Left lung (tissue), 10 donors: ENCODE data around the gene KLRF2. TPM values are rescaled to one million over a fixed set of nuclear protein-coding genes. Genes with fewer than 3 reads are reported as not detected.

ENCODE experiments used
- ATAC-seq: fragments of 200-7000 bp; cut with Tn5 transposase; one replicate; pipeline ENCODE4 v1.9.1; 2020; ENCODE audit warnings: moderate library complexity
- DNase-seq, 4 donors: peaks; one replicate each; pipeline ENCODE4 v3.0.0-alpha.2; 2013 to 2020
- H3K27ac ChIP-seq, 2 donors: fragments of 200-600 bp; sonication (generic) in 1 of 2; one replicate each; pipeline versions ENCODE4 v1.5.0 to v1.8.0; 2020 to 2021
- H3K27me3 ChIP-seq, 2 donors: fragments of 200-600 bp; sonication (generic) in 1 of 2; one replicate each; pipeline versions ENCODE4 v1.5.0 to v1.8.0; 2020 to 2021
- H3K36me3 ChIP-seq, 2 donors: fragments of 200-600 bp; sonication (generic) in 1 of 2; one replicate each; pipeline versions ENCODE4 v1.5.0 to v1.8.0; 2020 to 2021
- H3K4me1 ChIP-seq, 2 donors: fragments of 200-600 bp; one replicate each; pipeline ENCODE4 v1.8.0; 2021
- H3K4me3 ChIP-seq, 2 donors: fragments of 200-600 bp; sonication (generic) in 1 of 2; one replicate each; pipeline versions ENCODE4 v1.5.0 to v1.8.0; 2020 to 2021; ENCODE audit warnings: mild to moderate bottlenecking in 1 of 2
- H3K9me3 ChIP-seq, 2 donors: fragments of 200-600 bp; sonication (generic) in 1 of 2; one replicate each; pipeline versions ENCODE4 v1.5.0 to v1.8.0; 2020 to 2021
- CTCF ChIP-seq, 2 donors: fragments of 200-600 bp; sonication (generic) in 1 of 2; IDR thresholded peaks; one replicate each; pipeline versions ENCODE4 v1.5.0 to v1.8.0; 2021; ENCODE audit warnings: antibody characterized with exemption in 2 of 2
- intact Hi-C, 2 donors: fragments of 100-400 bp; cut with DNase I; formaldehyde crosslinking; loops; one replicate each; pipeline versions ENCODE4 v1.11.2 to v1.14.2; 2022
- polyA plus RNA-seq, 6 donors: library from polyadenylated mRNA; unstranded; fragments of 120-200 nt; gene quantifications; one replicate each; pipeline ENCODE4 v1.2.1, GENCODE V29; 2013; ENCODE audit not compliant: insufficient read length in 6 of 6
- total RNA-seq, 2 donors: library from RNA; stranded (reverse); fragmentation: NEBNext Ultra II Directional; extraction: Animal tissue kit (Norgen Biotek cat#: 25700); gene quantifications; one replicate each; pipeline ENCODE4 v1.2.1, GENCODE V29; 2021
- donor health status: DM: no; HTN: yes; CAD: no.
- donor health status: DM: no; HTN: no; CAD: no.

Gene KLRF2
- total and polyA plus RNA-seq, 8 donors = not detected

- no peaks in the 10 kb centered on the region for H3K27me3 ChIP-seq
- ATAC-seq (no peak), DNase-seq (no peak)
- no peak overlapping the region for H3K4me3 ChIP-seq
- H3K4me1 ChIP-seq = no peaks in the 10 kb centered on the region
- H3K27ac ChIP-seq = no peak overlapping the region
- no peaks in the 10 kb centered on the region for H3K9me3 ChIP-seq
- no peak for TF ChIP-seq CTCF (IDR thresholded peaks at IDR 0.05)
- intact Hi-C loops = no loop called here
- H3K36me3 ChIP-seq = no peaks in the 10 kb centered on the region
Measured at GRCh38 chr12:9883175-9883574, 1.9 kb downstream of the KLRF2 start.

- intact Hi-C loops = no loop called here
- Histone ChIP-seq H3K4me1 (no peaks in the 10 kb centered on the region), H3K4me3 (no peak overlapping the region), H3K27me3 (no peaks in the 10 kb centered on the region), H3K9me3 (no peaks in the 10 kb centered on the region), H3K36me3 (no peaks in the 10 kb centered on the region), H3K27ac (no peak overlapping the region)
- DNase-seq = no peak
- TF ChIP-seq CTCF (IDR thresholded peaks at IDR 0.05) = no peak
- no peak for ATAC-seq
Measured at GRCh38 chr12:9888665-9889273, 7.5 kb downstream of the KLRF2 start.

GRCh38 chr12:9895215-9895971 lies 14.1 kb downstream of the KLRF2 start:
- Histone ChIP-seq H3K4me1 (no peaks in the 10 kb centered on the region), H3K27ac (no peak overlapping the region), H3K4me3 (no peak overlapping the region), H3K9me3 (no peaks in the 10 kb centered on the region), H3K27me3 (no peaks in the 10 kb centered on the region), H3K36me3 (no peaks in the 10 kb centered on the region)
- intact Hi-C loops = no loop called here
- no peak for TF ChIP-seq CTCF (IDR thresholded peaks at IDR 0.05)
- no peak for ATAC-seq
- DNase-seq = no peak

GRCh38 chr12:9897535-9897934 lies 16.2 kb downstream of the KLRF2 start:
- intact Hi-C loops = no loop called here
- ATAC-seq = no peak
- no peak for TF ChIP-seq CTCF (IDR thresholded peaks at IDR 0.05)
- Histone ChIP-seq H3K9me3 (peaks cover 0 to 11% of the 10 kb centered on the region in 2 donors), H3K27ac (no peak overlapping the region), H3K27me3 (no peaks in the 10 kb centered on the region), H3K4me1 (no peaks in the 10 kb centered on the region), H3K4me3 (no peak overlapping the region), H3K36me3 (no peaks in the 10 kb centered on the region)
- no peak for DNase-seq

- no peaks in the 10 kb centered on the region for H3K4me1 ChIP-seq
- no peaks in the 10 kb centered on the region for H3K27me3 ChIP-seq
- H3K4me3 ChIP-seq = no peak overlapping the region
- H3K36me3 ChIP-seq = no peaks in the 10 kb centered on the region
- intact Hi-C loops = no loop called here
- peaks cover 0 to 28% of the 10 kb centered on the region in 2 donors for H3K9me3 ChIP-seq
- ATAC-seq = no peak
- no peak overlapping the region for H3K27ac ChIP-seq
- no peak for DNase-seq
- no peak for TF ChIP-seq CTCF (IDR thresholded peaks at IDR 0.05)
Measured at GRCh38 chr12:9899209-9899608, 17.9 kb downstream of the KLRF2 start.
